ENCODE results near the gene ADAM20.
"Not testable (repeated sequence)": the region's sequence is repeated elsewhere in the genome, so short reads cannot be mapped to it uniquely, and the experiment has no call there.

The ADAM20 gene

GRCh38 chr14:70534904-70535303 is at the start of gene ADAM20:
Gene ADAM20 (minus strand): TSS chr14:70535004. CDS start chr14:70524757, 10,247 bp downstream.
- DNase-seq, result no peak

- DNase-seq, result no peak
These were observed 42.1 kb upstream of the ADAM20 start for GRCh38 chr14:70576891-70577290.

- DNase-seq, result no peak
These were observed 38.2 kb upstream of the ADAM20 start for GRCh38 chr14:70573050-70573449.

- no peak for DNase-seq
These were observed 36.3 kb upstream of the ADAM20 start for GRCh38 chr14:70571139-70571538.

GRCh38 chr14:70567791-70568190 is 33.0 kb upstream of the ADAM20 start:
- DNase-seq, result peak; percentile 53

- DNase-seq, result no peak
These were observed 29.1 kb upstream of the ADAM20 start for GRCh38 chr14:70563869-70564268.

GRCh38 chr14:70563417-70563816 is 28.6 kb upstream of the ADAM20 start:
- DNase-seq, result no peak

- no peak for DNase-seq
These were observed 23.6 kb upstream of the ADAM20 start for GRCh38 chr14:70558356-70558755.

GRCh38 chr14:70555890-70556289 is 21.1 kb upstream of the ADAM20 start:
- no peak for DNase-seq

GRCh38 chr14:70538087-70538486 is 3.3 kb upstream of the ADAM20 start:
- no peak for DNase-seq

GRCh38 chr14:70536830-70537229 is 2.0 kb upstream of the ADAM20 start:
- DNase-seq, result no peak

GRCh38 chr14:70530417-70530816 is 4.4 kb downstream of the ADAM20 start:
- DNase-seq, result no peak

- no peak for DNase-seq
These were observed 7.2 kb downstream of the ADAM20 start for GRCh38 chr14:70527501-70528105.

GRCh38 chr14:70525691-70526090 is 9.1 kb downstream of the ADAM20 start:
- no peak for DNase-seq

- DNase-seq, result no peak
These were observed 19.0 kb downstream of the ADAM20 start for GRCh38 chr14:70515811-70516210.

GRCh38 chr14:70514168-70515069 is 20.4 kb downstream of the ADAM20 start:
- DNase-seq, result peak; percentile 59

- DNase-seq, result no peak
These were observed 36.6 kb downstream of the ADAM20 start for GRCh38 chr14:70498191-70498590.

GRCh38 chr14:70489579-70490200 is 45.1 kb downstream of the ADAM20 start:
- DNase-seq, result no peak

- not testable (repeated sequence) for DNase-seq
These were observed 57.3 kb downstream of the ADAM20 start for GRCh38 chr14:70477356-70478105.

GRCh38 chr14:70475459-70475858 is 59.3 kb downstream of the ADAM20 start:
- not testable (repeated sequence) for DNase-seq

GRCh38 chr14:70473825-70474224 is 61.0 kb downstream of the ADAM20 start:
- no peak for DNase-seq
